SH-SY5Y (cell line): Measurements from ENCODE around the gene MAN1B1.

Source experiments
- GATA2 ChIP-seq: IDR thresholded peaks from 2 replicates; pipeline ENCODE4 v1.6.1; 2011; ENCODE audit warnings: mild to moderate bottlenecking, low read depth, low read length
- GATA3 ChIP-seq: IDR thresholded peaks from 2 replicates; pipeline ENCODE4 v1.6.1; 2011; ENCODE audit warnings: low read depth, mild to moderate bottlenecking, low read length, moderate library complexity

MAN1B1 gene

GRCh38 chr9:137141976-137142936, 55.5 kb downstream of the MAN1B1 start:
- no peak for TF ChIP-seq GATA2
- TF ChIP-seq GATA3 = no peak

GRCh38 chr9:137143459-137143858, 56.7 kb downstream of the MAN1B1 start:
- no peak for TF ChIP-seq GATA3
- TF ChIP-seq GATA2 = no peak

GRCh38 chr9:137145731-137146526, 59.1 kb downstream of the MAN1B1 start:
- TF ChIP-seq GATA2 (no peak), GATA3 (no peak)

GRCh38 chr9:137146527-137146918, 59.7 kb downstream of the MAN1B1 start:
- TF ChIP-seq GATA2 (no peak), GATA3 (no peak)

- TF ChIP-seq GATA3 = no peak
- TF ChIP-seq GATA2 = no peak
Measured at GRCh38 chr9:137147091-137147792, 60.5 kb downstream of the MAN1B1 start.

- TF ChIP-seq GATA2 (no peak), GATA3 (no peak)
Measured at GRCh38 chr9:137147793-137148160, 61.0 kb downstream of the MAN1B1 start.

GRCh38 chr9:137148242-137148641, 61.5 kb downstream of the MAN1B1 start:
- no peak for TF ChIP-seq GATA2
- TF ChIP-seq GATA3 = no peak

GRCh38 chr9:137148661-137149060, 61.9 kb downstream of the MAN1B1 start:
- TF ChIP-seq GATA3 = no peak
- no peak for TF ChIP-seq GATA2

GRCh38 chr9:137149363-137149762, 62.6 kb downstream of the MAN1B1 start:
- TF ChIP-seq GATA3 = no peak
- no peak for TF ChIP-seq GATA2

GRCh38 chr9:137149942-137150616, 63.3 kb downstream of the MAN1B1 start:
- TF ChIP-seq GATA3 (no peak), GATA2 (no peak)

GRCh38 chr9:137150617-137151457, 64.1 kb downstream of the MAN1B1 start:
- TF ChIP-seq GATA3 = no peak
- no peak for TF ChIP-seq GATA2

- TF ChIP-seq GATA2 (no peak), GATA3 (no peak)
Measured at GRCh38 chr9:137152844-137153405, 66.1 kb downstream of the MAN1B1 start.
